Aorta (tissue), 5 donors: ENCODE results near the gene CYP1B1. TPM values are rescaled to one million over a fixed set of nuclear protein-coding genes. Genes with fewer than 3 reads are reported as not detected.
A peak's percentile ranks its signal among the peaks of the same experiment; 100 is the strongest.

Source experiments
- ATAC-seq: fragments of 200-7000 bp; cut with Tn5 transposase; one replicate; pipeline ENCODE4 v1.9.1; 2022; ENCODE audit warnings: moderate library complexity; ENCODE audit not compliant: low FRiP score
- DNase-seq, 2 donors: peaks; one replicate each; pipeline ENCODE4 v3.0.0-alpha.2; 2020
- H3K27ac ChIP-seq, 2 donors: one replicate each; pipeline ENCODE4 v1.5.1; 2013; ENCODE audit warnings: low read length in 2 of 2, mild to moderate bottlenecking in 2 of 2, moderate library complexity in 2 of 2, control low read depth in 1 of 2, inconsistent platforms in 1 of 2, low read depth in 1 of 2
- H3K27me3 ChIP-seq, 2 donors: one replicate each; pipeline ENCODE4 v1.6.1; 2013; ENCODE audit warnings: control low read depth in 1 of 2, low read length in 1 of 2, mild to moderate bottlenecking in 1 of 2, moderate library complexity in 1 of 2; ENCODE audit not compliant: insufficient read depth in 2 of 2, control insufficient read depth in 1 of 2
- H3K36me3 ChIP-seq, 2 donors: one replicate each; pipeline ENCODE4 v1.6.1; 2013; ENCODE audit warnings: control low read depth in 1 of 2, low read length in 1 of 2, mild to moderate bottlenecking in 1 of 2; ENCODE audit not compliant: insufficient read depth in 2 of 2, control insufficient read depth in 1 of 2
- H3K4me1 ChIP-seq, 2 donors: one replicate each; pipeline ENCODE4 v1.6.1; 2013; ENCODE audit warnings: low read length in 2 of 2, control low read depth in 1 of 2, mild to moderate bottlenecking in 1 of 2, moderate library complexity in 1 of 2; ENCODE audit not compliant: insufficient read depth in 2 of 2, control insufficient read depth in 1 of 2
- H3K4me3 ChIP-seq, 2 donors: one replicate each; pipeline ENCODE4 v1.5.1; 2013; ENCODE audit warnings: low read length in 2 of 2, control low read depth in 1 of 2, mild to moderate bottlenecking in 1 of 2
- H3K9me3 ChIP-seq: one replicate; pipeline ENCODE4 v1.6.1; 2013; ENCODE audit warnings: mild to moderate bottlenecking, low read length; ENCODE audit not compliant: control insufficient read depth
- WGBS, 2 donors: extraction: QIAGEN DNeasy Blood & Tissue Kit; methylation state at CpG; one replicate each; pipeline ENCODE4 v1.1.7; 2013; 5-methylcytosine and 5-hydroxymethylcytosine counted together
- intact Hi-C, 2 donors: fragments of 100-400 bp; cut with DNase I; formaldehyde crosslinking; loops; one replicate each; pipeline versions ENCODE4 v1.14.2 to v1.15.0; 2022
- polyA plus RNA-seq, 2 donors: library from polyadenylated mRNA; stranded (reverse); fragments of 200-250 nt; gene quantifications; one replicate each; pipeline ENCODE4 v1.2.3, GENCODE V29; 2013
- total RNA-seq, 2 donors: library from RNA; stranded (reverse); fragmentation: NEBNext Ultra II Directional; extraction: Animal tissue kit (Norgen Biotek cat#: 25700); gene quantifications; one replicate each; pipeline ENCODE4 v1.2.1, GENCODE V29; 2021
- donor health status: healthy with polysubstance abuse.
- donor health status: Bipolar disorder and iron deficiency.
- donor health status: DM: no; HTN: no; CAD: no.
- donor health status: DM: no; HTN: no; CAD: no.
- donor health status: DM: yes; HTN: yes; CAD: no.

The CYP1B1 gene
- total and polyA plus RNA-seq, 4 donors, result 7.3 to 115 (median 62.0) TPM

DNA sequence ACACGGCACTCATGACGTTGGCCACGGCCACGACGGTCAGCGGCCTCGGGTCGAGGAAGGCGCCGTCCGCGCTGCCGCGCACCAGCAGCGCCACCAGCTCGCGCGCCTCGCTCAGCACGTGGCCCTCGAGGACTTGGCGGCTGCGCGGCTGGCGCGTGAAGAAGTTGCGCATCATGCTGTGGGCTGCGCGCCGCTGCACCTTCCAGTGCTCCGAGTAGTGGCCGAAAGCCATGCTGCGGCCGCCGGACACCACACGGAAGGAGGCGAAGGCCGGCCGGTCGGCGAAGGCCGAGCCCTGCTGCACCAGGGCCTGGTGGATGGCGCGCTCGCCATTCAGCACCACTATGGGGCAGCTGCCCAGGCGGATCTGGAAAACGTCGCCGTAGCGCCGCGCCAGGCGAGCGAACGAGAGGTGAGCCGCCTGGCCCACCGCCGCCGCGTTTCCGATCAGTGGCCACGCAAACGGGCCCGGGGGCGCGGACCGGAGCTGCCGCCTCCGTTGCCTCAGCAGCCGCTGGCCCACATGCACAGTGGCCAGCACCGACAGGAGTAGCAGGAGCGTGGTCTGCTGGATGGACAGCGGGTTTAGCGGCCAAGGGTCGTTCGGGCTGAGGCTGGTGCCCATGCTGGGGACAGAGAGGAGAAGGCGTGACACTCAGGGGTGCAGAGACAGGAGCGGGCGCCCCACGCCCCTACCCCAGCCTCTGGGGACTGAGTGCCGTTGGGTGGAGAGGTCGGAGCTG is 1.0 kb downstream of the CYP1B1 start:
- Histone ChIP-seq H3K4me3 (no peak overlapping the region), H3K9me3 (no peaks in the 10 kb centered on the region), H3K27me3 (no peaks in the 10 kb centered on the region), H3K4me1 (no peaks in the 10 kb centered on the region), H3K27ac (no peak overlapping the region), H3K36me3 (no peaks in the 10 kb centered on the region)
- intact Hi-C loops, result loop anchor here (5.0 kb wide), 2 partner anchors 197 to 202 kb away; no protein-coding TSS in a partner anchor
- 5% methylated on average over 78 to 82 of the region's 82 CpGs for WGBS, 2 donors
- DNase-seq (peak; percentile 62 to 77), ATAC-seq (peak; percentile 16)

DNA sequence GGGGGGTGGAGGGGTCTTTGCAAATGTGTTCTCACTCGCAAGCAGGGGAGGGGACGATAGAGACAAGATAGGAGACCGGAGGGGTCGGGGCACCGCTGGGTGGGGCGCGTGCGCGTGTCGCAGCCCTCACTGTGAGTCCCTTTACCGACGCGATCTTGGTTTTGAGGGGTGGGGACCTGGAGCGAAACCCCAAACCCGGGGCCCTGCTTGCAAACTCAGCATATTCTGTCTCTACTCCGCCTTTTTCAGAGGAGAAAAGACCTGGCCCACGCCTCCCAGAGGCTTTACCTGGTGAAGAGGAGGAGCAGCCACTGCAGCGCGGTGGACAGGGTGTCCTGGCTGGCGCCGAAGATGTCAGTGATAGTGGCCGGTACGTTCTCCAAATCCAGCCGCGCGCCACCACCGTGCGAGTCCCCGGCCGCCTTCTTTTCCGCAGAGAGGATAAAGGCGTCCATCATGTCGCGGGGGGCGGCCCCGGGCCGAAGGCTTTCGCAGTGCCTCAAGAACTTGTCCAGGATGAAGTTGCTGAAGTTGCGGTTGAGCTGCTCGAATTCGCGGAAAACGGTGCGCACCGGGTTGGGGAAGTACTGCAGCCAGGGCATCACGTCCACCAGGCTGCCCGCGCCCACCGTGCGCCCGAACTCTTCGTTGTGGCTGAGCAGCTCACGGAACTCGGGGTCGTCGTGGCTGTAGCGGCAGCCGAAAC is 1.7 kb downstream of the CYP1B1 start:
- ATAC-seq (no peak), DNase-seq (peak; percentile 59 to 78)
- no peaks in the 10 kb centered on the region for H3K27me3 ChIP-seq
- no peaks in the 10 kb centered on the region for H3K36me3 ChIP-seq
- no peak overlapping the region for H3K4me3 ChIP-seq
- intact Hi-C loops, result no loop called here
- 6 to 11% methylated on average over 57 to 58 of the region's 58 CpGs for WGBS, 2 donors
- H3K27ac ChIP-seq, result no peak overlapping the region
- no peaks in the 10 kb centered on the region for H3K4me1 ChIP-seq
- H3K9me3 ChIP-seq, result no peaks in the 10 kb centered on the region

DNA sequence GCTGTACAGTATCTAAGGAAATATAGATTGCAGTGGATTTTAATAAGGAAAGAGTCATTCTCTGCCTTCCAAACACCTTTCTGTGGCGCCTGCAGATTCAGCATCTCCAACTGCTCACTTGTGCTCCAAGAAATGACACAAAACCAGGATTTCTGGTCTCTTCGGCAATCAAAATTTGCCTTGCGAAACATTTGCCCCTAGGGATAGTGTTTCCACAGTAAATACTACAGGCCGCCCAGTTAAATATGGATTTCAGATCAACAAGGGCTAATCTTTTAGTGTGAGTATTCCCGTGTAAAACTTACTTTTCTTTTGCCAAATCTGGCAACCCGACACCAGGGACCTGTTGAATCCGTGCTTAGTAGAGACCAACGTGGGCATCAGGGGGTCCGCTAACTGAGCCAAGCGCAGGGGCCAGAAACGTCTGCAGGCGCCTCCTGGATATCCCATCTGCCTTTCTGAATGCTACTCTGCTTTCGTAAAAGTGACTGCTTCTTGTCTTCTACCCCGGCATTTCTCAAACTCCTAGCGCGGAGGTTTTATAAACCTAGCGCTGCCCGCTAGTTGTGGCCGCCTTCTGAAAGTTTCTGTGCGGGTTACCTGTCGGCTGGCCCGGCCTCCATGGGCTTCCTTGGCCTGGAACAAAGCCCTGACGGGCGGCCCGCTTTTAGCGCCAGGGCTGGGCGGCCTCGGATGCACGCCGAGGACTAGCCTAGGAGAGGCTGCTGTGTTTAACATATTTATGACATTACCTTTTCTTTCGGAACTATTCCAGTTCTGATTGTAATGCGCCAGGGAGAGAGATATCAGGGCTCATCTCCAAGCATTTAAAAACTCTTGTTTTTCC is 2.5 kb downstream of the CYP1B1 start:
- no peaks in the 10 kb centered on the region for H3K27me3 ChIP-seq
- ATAC-seq (no peak), DNase-seq (peak in 1 of 2 donors; percentile 62)
- H3K36me3 ChIP-seq, result no peaks in the 10 kb centered on the region
- no peaks in the 10 kb centered on the region for H3K4me1 ChIP-seq
- intact Hi-C loops, result no loop called here
- no peaks in the 10 kb centered on the region for H3K9me3 ChIP-seq
- no peak overlapping the region for H3K4me3 ChIP-seq
- 39 to 41% methylated on average over 32 of the region's 32 CpGs for WGBS, 2 donors
- H3K27ac ChIP-seq, result no peak overlapping the region

DNA sequence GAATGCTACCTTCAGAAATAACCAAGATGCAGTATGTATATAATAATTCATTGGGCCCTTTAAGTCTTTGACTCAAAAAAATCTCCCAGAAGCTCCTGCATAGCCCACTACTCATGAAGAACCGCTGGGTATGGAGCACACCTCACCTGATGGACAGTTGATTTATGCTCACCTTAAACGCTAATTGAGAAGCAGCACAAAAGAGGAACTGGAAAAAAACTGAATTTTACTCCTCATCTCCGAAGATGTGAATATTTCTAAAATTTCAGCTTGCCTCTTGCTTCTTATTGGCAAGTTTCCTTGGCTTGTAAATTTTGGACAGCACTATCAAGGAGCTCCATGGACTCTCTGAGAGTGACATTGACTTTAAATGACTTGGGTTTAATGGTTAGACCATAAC is 5.5 kb downstream of the CYP1B1 start:
- no peaks in the 10 kb centered on the region for H3K4me1 ChIP-seq
- H3K36me3 ChIP-seq, result no peaks in the 10 kb centered on the region
- no peaks in the 10 kb centered on the region for H3K27me3 ChIP-seq
- intact Hi-C loops, result no loop called here
- 95 to 97% methylated on average over 3 of the region's 3 CpGs for WGBS, 2 donors
- DNase-seq, result no peak
- H3K9me3 ChIP-seq, result no peaks in the 10 kb centered on the region
- H3K27ac ChIP-seq, result no peak overlapping the region
- ATAC-seq, result no peak
- no peak overlapping the region for H3K4me3 ChIP-seq

DNA sequence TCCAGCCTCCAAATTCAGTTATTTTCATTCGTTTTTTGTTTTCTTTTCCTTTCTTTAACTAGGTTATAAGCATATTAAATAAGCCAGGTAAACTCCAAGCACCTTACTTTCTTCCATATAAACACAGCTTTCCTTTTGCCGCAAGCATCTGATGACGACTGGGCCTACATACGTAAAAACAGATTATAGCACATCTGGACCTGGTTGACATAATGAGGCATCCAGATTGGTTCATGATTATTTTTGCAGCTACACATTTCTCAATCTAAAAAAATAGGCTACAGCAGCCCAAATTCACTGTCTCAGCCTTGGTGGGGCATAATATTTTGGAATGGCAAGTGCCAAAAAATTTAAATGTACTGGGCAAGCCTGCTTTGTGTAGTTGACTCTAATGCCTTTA is 7.7 kb downstream of the CYP1B1 start:
- H3K9me3 ChIP-seq, result no peaks in the 10 kb centered on the region
- intact Hi-C loops, result no loop called here
- no peak overlapping the region for H3K4me3 ChIP-seq
- H3K36me3 ChIP-seq, result no peaks in the 10 kb centered on the region
- no peaks in the 10 kb centered on the region for H3K27me3 ChIP-seq
- DNase-seq, result no peak
- H3K4me1 ChIP-seq, result no peaks in the 10 kb centered on the region
- no peak for ATAC-seq
- 89 to 93% methylated on average over 4 of the region's 4 CpGs for WGBS, 2 donors
- H3K27ac ChIP-seq, result no peak overlapping the region

DNA sequence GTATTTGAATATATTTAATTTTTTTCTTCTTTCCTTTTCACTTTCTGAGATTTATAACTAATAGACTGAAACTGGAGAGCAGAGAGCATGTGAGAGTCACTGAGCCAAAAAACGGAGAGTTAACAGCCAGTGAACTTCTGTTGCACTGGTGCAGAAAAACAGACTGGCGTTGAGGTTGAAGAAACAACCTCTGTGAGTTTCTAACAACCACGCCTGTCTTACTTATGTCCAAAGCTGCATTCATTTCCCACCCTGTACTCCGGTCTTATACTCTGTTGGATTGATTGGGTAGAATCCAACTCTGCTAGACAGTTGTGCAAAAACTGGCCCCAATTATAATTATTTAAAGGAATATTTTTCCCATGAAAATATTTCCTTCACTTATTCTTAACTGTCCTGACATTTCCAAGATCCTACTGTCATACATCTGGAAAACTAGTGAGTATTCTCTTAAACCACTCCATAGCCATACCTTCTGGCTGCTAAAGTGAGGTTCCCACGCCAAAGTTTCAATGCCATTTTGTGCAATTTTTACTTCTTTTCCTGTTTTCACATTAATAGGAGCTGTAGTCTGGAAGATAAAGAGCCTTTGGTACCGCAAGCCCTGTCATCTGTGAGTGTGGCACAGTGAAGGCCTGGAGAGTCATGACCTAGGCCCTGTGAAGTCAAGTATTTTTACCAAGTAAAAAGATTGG is 9.4 kb downstream of the CYP1B1 start:
- Histone ChIP-seq H3K4me1 (no peaks in the 10 kb centered on the region), H3K9me3 (no peaks in the 10 kb centered on the region), H3K27ac (no peak overlapping the region), H3K4me3 (no peak overlapping the region), H3K27me3 (no peaks in the 10 kb centered on the region), H3K36me3 (no peaks in the 10 kb centered on the region)
- ATAC-seq, result no peak
- intact Hi-C loops, result no loop called here
- DNase-seq, result no peak
- 72 to 79% methylated on average over 6 of the region's 6 CpGs for WGBS, 2 donors

DNA sequence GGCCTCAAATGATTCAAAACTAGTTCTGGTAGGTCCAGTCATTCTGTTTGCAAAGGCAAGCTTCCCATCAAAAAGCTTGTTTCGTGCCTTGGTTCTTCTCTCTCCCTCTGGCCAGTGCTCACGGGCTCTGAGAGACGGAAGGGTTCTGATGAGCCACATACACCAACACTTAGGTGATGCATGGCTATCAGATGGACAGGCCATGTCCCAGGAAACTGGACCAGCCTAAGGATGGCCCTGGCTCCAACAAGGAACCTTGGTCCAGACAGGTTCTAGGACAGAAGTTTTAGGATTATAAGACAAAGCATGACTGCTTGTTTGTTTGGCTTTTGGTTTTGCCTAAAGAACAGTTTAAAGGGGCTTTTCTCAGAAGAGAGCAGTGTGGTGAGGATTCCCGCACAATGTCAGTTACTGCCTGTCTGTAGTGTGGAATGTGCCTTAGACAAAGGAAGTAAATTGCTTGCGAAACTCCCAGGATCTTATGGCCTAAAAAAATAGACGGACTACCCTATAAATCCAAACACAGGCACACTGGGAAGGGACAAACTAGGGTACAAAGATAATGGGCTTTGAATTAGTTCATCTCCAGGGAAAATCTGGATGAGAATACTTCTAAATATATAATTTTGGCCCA is 10.3 kb downstream of the CYP1B1 start:
- Histone ChIP-seq H3K4me3 (no peak overlapping the region), H3K27ac (no peak overlapping the region), H3K9me3 (no peaks in the 10 kb centered on the region), H3K36me3 (no peaks in the 10 kb centered on the region), H3K27me3 (no peaks in the 10 kb centered on the region), H3K4me1 (no peaks in the 10 kb centered on the region)
- DNase-seq, result no peak
- WGBS, 2 donors, result 91 to 93% methylated on average over 6 of the region's 6 CpGs
- ATAC-seq, result peak; percentile 17
- intact Hi-C loops, result no loop called here
